OCI-LY1 (cell line): Measurements from ENCODE around the gene CACNA2D3.

Experiments
- H2AFZ ChIP-seq: fragments of 200-600 bp; sonication (generic), shearing (Covaris generic); 2 replicates; pipeline ENCODE4 v1.6.0; 2014; ENCODE audit warnings: antibody characterized with exemption, mild to moderate bottlenecking, low read length
- H3F3A ChIP-seq: fragments of 200-600 bp; sonication (generic), shearing (Covaris generic); 2 replicates; pipeline ENCODE4 v1.6.0; 2014; ENCODE audit warnings: mild to moderate bottlenecking, antibody characterized with exemption, low read length, moderate library complexity; ENCODE audit not compliant: insufficient read depth
- H3K27ac ChIP-seq: fragments of 200-600 bp; sonication (generic); 2 replicates; pipeline ENCODE4 v1.5.1; 2014; ENCODE audit warnings: low read length, mixed run types, mild to moderate bottlenecking, low read depth; ENCODE audit not compliant: poor library complexity, severe bottlenecking
- H3K27me3 ChIP-seq: fragments of 200-600 bp; sonication (generic); 2 replicates; pipeline ENCODE4 v1.6.0; 2014; ENCODE audit warnings: antibody characterized with exemption, mild to moderate bottlenecking, low read length, moderate library complexity; ENCODE audit not compliant: insufficient read depth
- H3K36me3 ChIP-seq: fragments of 200-600 bp; sonication (generic); 2 replicates; pipeline ENCODE4 v1.6.1; 2014; ENCODE audit warnings: mild to moderate bottlenecking, antibody characterized with exemption, low read length, moderate library complexity, mixed read lengths; ENCODE audit not compliant: insufficient read depth
- H3K4me1 ChIP-seq: fragments of 200-600 bp; sonication (generic); 2 replicates; pipeline ENCODE4 v1.5.1; 2014; ENCODE audit warnings: mild to moderate bottlenecking, low read length, moderate library complexity; ENCODE audit not compliant: insufficient read depth, severe bottlenecking
- H3K4me2 ChIP-seq: fragments of 200-600 bp; sonication (generic), shearing (Covaris generic); 2 replicates; pipeline ENCODE4 v1.6.1; 2014; ENCODE audit warnings: low read length
- H3K4me3 ChIP-seq: fragments of 200-600 bp; sonication (generic); 2 replicates; pipeline ENCODE4 v1.5.1; 2014; ENCODE audit warnings: low read length, low read depth, mild to moderate bottlenecking, mixed read lengths; ENCODE audit not compliant: poor library complexity, severe bottlenecking
- H3K79me2 ChIP-seq: fragments of 200-600 bp; shearing (Covaris generic); 2 replicates; pipeline ENCODE4 v1.6.1; 2016; ENCODE audit warnings: mixed run types, low read length, mixed read lengths; ENCODE audit not compliant: insufficient read depth
- H3K9ac ChIP-seq: fragments of 200-600 bp; sonication (generic), shearing (Covaris generic); 2 replicates; pipeline ENCODE4 v1.6.1; 2014; ENCODE audit warnings: mild to moderate bottlenecking, low read length, mixed read lengths
- H3K9me2 ChIP-seq: fragments of 200-600 bp; sonication (generic), shearing (Covaris generic); 2 replicates; pipeline ENCODE4 v1.6.1; 2014; ENCODE audit warnings: low read depth, mild to moderate bottlenecking, low read length, mixed read lengths
- H3K9me3 ChIP-seq: fragments of 200-600 bp; shearing (Covaris generic); 2 replicates; pipeline ENCODE4 v1.6.1; 2014; ENCODE audit warnings: low read length, mixed read lengths
- H4K20me1 ChIP-seq: fragments of 200-600 bp; sonication (generic), shearing (Covaris generic); 2 replicates; pipeline ENCODE4 v1.6.0; 2016; ENCODE audit warnings: mild to moderate bottlenecking, low read length; ENCODE audit not compliant: insufficient read depth
- EZH2 ChIP-seq: fragments of 200-600 bp; sonication (generic), shearing (Covaris generic); IDR thresholded peaks from 2 replicates; pipeline ENCODE4 v1.8.0; 2017; ENCODE audit warnings: borderline replicate concordance, mixed run types, mild to moderate bottlenecking, antibody characterized with exemption, low read length, moderate library complexity, mixed read lengths
- TF ChIP-seq, protein P1 (sequence below): fragments of 200-600 bp; sonication (generic), shearing (Covaris generic); IDR thresholded peaks from 2 replicates; pipeline ENCODE4 v1.5.1; 2017; ENCODE audit warnings: mild to moderate bottlenecking, antibody characterized with exemption, low read length, moderate library complexity, mixed read lengths

Gene CACNA2D3

DNA sequence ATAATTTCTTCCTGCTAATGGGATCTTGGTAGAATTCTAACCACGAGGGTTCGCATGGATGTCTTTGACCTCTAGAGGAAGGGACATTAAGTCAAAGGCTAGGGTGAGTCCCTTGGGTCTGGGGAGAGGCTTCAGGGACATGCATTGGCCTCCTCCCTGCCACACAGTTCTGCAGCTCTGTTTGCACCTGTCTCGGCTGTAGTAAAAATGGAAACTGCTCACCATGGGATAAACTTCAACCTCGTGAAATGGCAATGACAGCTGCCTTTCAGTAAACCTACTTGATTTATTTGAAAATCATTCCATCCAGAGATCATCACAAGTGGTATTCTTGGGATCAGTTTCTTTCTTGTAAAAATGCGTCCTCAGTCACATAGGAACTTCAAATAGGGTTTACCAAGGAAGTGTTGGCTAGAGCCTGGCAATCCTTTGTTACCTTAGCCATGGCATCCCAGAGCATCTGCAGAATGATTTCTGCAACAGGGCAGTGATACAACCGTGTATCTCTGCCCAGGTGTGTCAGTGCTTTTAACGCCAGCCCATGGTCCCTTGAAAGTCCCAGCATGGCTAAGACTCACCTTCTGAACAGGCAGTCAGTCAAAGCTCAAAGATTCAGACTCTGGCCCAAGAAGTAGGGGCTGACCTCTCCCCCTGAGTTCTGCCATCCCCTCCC lies 819.5 kb downstream of the CACNA2D3 start:
- no peak overlapping the region for H2AFZ ChIP-seq
- H3K27ac ChIP-seq: no peak overlapping the region
- H3K9ac ChIP-seq: no peak overlapping the region
- H3K9me3 ChIP-seq: no peaks in the 10 kb centered on the region
- no peaks in the 10 kb centered on the region for H4K20me1 ChIP-seq
- H3F3A ChIP-seq: no peaks in the 10 kb centered on the region
- H3K9me2 ChIP-seq: no peaks in the 10 kb centered on the region
- H3K4me3 ChIP-seq: no peak overlapping the region
- no peaks in the 10 kb centered on the region for H3K27me3 ChIP-seq
- no peak overlapping the region for H3K4me2 ChIP-seq
- H3K4me1 ChIP-seq: no peaks in the 10 kb centered on the region
- H3K36me3 ChIP-seq: no peaks in the 10 kb centered on the region
- TF ChIP-seq, protein P1, sequence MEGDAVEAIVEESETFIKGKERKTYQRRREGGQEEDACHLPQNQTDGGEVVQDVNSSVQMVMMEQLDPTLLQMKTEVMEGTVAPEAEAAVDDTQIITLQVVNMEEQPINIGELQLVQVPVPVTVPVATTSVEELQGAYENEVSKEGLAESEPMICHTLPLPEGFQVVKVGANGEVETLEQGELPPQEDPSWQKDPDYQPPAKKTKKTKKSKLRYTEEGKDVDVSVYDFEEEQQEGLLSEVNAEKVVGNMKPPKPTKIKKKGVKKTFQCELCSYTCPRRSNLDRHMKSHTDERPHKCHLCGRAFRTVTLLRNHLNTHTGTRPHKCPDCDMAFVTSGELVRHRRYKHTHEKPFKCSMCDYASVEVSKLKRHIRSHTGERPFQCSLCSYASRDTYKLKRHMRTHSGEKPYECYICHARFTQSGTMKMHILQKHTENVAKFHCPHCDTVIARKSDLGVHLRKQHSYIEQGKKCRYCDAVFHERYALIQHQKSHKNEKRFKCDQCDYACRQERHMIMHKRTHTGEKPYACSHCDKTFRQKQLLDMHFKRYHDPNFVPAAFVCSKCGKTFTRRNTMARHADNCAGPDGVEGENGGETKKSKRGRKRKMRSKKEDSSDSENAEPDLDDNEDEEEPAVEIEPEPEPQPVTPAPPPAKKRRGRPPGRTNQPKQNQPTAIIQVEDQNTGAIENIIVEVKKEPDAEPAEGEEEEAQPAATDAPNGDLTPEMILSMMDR: no peak
- no peak for TF ChIP-seq EZH2
- no peaks in the 10 kb centered on the region for H3K79me2 ChIP-seq

DNA sequence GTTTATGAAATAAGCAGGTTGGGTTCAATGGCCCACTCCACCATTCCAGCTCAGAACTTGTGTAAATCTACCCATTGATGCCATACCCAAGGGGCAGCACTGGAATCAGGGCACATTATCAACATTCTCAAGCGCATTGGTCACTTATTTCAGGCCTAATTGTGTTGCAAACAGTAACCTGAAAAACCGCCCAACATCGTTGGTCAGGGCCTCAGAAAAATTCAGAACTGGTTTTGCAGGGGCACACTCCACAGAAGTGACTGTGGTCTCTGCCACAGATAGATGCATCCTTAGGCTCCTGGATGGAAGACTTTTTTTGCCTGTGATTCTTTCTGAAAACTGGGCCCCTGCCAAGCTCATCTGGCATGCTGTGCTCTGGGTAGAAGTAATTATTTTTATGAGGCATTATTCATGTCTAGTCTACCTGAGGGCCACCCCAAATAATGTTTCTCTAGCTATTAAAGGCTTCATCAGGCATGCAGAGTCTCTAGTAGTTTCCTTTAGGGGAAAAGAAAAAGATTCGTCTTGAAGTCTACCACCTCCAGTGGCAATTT lies 827.2 kb downstream of the CACNA2D3 start:
- no peaks in the 10 kb centered on the region for H3K4me1 ChIP-seq
- no peak overlapping the region for H3K27ac ChIP-seq
- no peaks in the 10 kb centered on the region for H4K20me1 ChIP-seq

DNA sequence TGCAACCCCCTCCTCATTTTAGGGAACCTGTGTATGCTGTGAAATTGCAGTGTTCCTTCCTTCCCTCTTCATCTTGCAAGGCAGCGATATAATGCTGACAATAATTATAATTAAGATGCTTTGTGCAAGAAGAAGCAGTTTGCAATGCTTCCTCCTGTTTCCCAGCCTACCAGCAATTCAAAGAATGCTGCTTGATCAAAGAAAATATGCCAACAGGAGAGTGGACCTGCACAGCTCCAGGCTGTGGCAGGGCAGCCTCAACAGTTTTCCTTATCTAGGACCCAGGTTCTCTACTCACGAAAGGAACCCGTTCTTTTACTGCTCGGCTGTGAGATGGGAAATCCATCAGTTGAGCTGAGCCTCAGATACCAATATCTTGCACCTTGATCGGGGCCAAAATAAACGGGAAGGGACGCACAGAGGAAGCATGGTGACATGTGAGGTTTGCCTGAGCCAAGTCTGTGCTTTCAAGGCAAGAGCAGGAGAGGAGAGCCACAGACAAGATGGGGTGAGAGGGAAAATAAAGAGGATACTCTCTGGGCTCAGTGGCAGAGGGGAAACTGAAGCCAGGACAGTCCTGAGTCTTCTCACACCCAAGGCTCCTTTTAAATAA lies 828.1 kb downstream of the CACNA2D3 start:
- Histone ChIP-seq H3K9me2 (no peaks in the 10 kb centered on the region), H4K20me1 (no peaks in the 10 kb centered on the region), H2AFZ (no peak overlapping the region), H3K4me1 (no peaks in the 10 kb centered on the region), H3K9me3 (no peaks in the 10 kb centered on the region), H3K4me3 (no peak overlapping the region), H3K27ac (no peak overlapping the region), H3K79me2 (no peaks in the 10 kb centered on the region), H3K27me3 (no peaks in the 10 kb centered on the region), H3K4me2 (no peak overlapping the region), H3F3A (no peaks in the 10 kb centered on the region), H3K9ac (no peak overlapping the region), H3K36me3 (no peaks in the 10 kb centered on the region)
- TF ChIP-seq, protein P1: no peak
- no peak for TF ChIP-seq EZH2

More for the DNA sequence above, 827.2 kb downstream of the CACNA2D3 start:
- no peak for TF ChIP-seq EZH2
- TF ChIP-seq, protein P1: no peak
- Histone ChIP-seq H3K36me3 (no peaks in the 10 kb centered on the region), H2AFZ (no peak overlapping the region), H3K9ac (no peak overlapping the region), H3K4me2 (no peak overlapping the region), H3K9me3 (no peaks in the 10 kb centered on the region), H3K27me3 (no peaks in the 10 kb centered on the region), H3K4me3 (no peak overlapping the region), H3F3A (no peaks in the 10 kb centered on the region), H3K9me2 (no peaks in the 10 kb centered on the region), H3K79me2 (no peaks in the 10 kb centered on the region)
